HG03103 (cell line): Measurements from ENCODE around the gene RNF130.
A peak's percentile ranks its signal among the peaks of the same experiment; 100 is the strongest.

Experiments
- ATAC-seq: cut with Tn5 transposase; IDR thresholded peaks from one replicate; pipeline ENCODE4 v1.9.1; 2021; ENCODE audit warnings: low read depth; ENCODE audit not compliant: unreplicated experiment

Gene RNF130

DNA sequence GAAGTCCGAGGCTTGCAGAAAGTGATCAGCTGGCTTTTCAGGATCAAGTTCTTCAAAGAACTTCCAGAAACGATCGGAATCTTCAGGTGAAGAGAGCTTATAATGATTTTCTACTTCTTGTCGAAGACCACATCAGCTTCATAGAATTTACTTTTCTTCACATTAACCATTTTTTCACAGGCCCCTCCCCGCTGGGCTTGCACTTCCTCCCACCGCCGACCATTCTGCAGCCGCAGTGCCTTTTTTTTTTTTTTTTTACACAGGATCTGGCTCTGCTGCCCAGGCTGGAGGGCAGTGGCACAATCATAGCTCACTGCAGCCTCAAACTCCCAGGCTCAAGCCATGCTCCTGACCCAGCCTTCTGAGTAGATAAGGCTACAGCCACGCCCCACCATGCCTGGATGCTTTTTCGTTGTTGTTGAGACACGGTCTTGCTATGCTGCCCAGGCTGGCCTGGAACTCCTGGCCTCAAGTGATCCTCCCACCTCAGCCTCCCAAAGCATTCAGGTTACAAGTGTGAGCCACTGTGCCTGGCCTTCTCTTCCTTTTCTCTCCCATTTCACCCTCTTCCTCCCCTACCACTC lies 15.3 kb upstream of the RNF130 start:
- no peak for ATAC-seq

DNA sequence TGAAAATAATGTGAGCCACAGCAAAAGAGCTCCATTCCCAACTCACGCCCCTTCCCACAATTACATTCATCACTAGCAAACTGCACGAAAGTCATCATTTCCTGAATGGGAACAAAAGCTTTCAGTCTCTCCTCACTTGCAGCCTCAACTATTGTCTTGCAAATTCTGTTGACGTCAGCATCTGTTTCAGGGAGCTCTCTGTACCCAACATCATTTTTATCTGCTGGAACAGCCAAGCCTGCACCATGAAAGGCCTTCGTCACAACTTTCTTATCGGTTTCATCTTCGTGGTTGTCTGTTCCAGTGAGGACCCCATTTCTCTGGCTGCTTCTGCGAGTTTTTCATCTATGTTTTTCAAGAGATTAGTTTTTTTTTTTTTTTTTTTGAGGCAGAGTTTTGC lies 14.3 kb upstream of the RNF130 start:
- no peak for ATAC-seq

DNA sequence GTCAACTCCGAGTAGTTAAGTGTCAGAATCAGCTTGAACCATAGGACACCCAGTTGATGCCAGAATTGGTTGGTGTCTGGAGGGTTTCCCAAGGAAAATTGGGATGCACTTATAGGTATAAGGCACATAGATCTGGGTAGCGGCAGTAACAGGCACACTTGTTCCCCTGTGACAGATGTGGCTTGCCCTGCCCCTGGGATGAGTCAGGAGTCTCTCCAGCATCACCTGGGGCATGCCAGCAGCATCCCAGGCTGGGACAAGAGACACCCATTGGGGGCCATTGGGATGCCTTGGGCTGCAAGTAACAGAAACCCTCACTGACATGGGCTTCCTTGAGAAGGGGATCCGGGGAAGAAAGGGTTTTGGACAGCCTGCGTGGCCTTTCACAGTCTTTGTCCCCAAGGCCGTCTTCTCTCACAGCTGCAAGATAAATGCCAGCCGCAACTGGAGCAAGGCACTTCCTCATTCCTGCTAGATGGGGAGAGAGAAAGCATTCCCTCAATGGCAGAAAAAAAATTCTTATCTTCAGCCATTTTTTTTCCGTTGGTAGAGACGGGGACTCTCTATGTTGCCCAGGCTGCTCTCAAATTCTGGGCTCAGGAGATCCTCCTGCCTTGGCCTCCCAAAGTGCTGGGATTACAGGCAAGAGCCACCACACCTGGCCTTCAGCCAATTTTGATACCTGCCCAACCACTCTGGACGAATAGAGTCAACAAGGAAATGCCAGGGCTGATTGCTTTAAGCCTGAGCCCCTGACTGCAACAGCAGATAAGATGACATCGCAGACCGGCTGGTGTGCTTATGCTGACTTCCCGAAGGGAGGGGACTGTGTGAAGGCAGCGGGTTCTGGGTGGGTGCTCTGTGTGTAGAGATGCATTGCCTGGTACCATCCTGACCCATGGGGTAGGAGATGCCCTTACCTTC lies 13.3 kb upstream of the RNF130 start:
- no peak for ATAC-seq

DNA sequence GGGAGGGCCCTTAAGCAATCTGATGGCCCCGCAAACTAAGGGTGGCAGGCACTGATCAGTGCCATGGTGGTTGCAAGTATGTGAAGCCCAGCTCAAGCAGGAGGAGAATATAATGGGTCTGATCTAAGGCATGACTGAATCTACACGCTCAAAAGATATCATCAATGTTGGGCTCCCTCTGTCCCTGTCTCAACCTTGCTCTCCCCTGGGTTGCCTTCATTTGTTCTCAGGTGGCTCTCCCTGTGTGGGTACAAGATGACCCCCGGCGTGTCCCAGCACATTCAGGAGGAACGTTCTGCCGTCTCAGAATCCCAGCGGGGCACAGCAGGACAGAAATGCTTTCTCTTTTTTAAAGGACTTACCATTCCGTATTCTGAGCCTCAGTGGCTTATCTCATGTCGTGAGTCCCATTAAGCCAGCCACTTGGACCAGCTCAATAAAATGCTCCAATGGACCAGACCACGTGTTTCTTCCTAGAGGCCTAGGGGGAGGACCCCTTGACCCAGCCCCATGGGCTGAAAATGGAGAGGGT lies 12.0 kb upstream of the RNF130 start:
- ATAC-seq: no peak

DNA sequence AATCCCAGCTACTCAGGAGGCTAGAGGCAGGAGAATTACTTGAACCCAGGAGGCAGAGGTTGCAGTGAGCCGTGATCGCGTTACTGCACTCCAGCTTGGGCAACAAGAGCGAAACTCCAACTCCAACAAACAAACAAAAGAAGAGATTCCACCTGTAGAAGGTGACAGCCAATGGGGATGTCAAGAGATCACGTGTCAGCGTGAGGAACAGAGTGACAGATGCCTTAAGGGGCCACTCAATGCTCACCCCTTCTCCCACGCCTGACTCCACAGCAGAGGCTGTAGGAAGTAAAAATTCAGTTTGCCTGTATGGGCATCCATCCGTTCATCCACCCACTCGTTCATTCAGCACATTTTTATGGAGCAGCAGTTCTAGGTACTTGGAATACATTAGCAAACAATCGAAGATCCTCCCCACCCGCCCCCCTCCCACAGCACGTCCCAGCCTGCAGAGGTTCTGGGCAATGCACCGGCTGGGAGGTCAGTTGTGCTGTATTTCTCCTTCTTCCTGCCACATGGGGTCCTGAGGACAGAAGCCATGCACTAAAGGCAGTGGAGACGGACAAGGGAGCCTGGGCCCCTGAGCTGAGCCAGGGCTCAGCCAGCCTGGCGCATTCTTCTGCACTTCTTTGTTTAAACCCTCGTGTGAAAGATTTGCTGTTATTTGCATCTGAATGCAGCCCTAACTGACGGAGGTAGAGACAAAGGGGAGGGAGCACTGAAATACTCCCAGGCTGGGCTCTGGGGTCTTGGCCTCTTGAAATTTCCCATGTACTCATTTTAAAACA lies 11.3 kb upstream of the RNF130 start:
- no peak for ATAC-seq

DNA sequence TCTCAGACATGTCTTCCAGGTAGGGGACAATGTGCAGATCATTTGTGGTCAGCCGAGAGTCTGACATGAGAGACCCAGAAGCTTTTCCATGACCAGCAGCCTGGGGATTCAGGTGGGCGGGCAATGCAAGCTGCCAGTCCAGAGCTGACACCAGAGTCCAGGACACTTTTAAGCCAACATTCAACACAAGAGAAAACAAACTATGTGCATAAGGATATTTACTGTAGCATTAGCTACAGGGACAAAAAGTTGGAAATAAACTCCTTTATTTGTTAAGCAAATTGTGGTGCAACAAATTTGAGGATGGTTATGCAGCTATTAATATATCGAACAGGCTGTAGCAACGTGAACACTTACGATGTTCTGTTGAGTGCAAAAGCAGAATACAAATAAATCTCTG lies 9.9 kb upstream of the RNF130 start:
- no peak for ATAC-seq

DNA sequence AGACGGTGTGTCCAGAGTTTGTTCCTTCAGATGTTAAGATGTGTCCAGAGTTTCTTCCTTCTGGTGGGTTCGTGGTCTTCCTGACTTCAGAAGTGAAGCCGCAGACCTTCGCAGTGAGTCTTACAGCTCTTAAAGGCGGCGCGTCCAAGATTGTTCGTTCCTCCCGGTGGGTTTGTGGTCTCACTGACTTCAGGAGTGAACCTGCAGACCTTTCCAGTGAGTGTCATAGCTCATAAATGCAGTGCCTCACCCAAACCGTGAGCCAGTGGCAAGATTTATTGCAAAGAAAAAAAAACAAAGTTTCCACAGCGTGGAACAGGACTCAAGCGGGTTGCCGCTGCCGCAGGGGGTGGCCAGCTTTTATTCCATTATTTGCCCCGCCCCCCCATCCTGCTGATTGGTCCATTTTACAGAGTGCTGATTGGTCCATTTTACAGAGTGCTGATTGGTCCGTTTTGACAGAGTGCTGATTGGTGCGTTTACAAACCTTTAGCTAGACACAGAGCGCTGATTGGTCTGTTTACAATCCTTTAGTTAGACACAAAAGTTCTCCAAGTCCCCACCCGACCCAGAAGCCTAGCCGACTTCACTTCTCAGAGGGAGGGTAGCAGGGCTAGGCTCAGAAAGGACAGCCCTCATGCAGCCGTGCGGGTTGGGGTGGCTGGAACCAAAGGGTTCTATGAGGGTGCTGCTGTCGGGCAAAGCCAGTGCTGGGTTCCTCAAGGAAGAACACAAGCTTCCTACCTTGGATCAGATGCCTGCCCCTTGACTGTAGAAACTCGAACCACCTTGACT lies 9.1 kb upstream of the RNF130 start:
- ATAC-seq: no peak

DNA sequence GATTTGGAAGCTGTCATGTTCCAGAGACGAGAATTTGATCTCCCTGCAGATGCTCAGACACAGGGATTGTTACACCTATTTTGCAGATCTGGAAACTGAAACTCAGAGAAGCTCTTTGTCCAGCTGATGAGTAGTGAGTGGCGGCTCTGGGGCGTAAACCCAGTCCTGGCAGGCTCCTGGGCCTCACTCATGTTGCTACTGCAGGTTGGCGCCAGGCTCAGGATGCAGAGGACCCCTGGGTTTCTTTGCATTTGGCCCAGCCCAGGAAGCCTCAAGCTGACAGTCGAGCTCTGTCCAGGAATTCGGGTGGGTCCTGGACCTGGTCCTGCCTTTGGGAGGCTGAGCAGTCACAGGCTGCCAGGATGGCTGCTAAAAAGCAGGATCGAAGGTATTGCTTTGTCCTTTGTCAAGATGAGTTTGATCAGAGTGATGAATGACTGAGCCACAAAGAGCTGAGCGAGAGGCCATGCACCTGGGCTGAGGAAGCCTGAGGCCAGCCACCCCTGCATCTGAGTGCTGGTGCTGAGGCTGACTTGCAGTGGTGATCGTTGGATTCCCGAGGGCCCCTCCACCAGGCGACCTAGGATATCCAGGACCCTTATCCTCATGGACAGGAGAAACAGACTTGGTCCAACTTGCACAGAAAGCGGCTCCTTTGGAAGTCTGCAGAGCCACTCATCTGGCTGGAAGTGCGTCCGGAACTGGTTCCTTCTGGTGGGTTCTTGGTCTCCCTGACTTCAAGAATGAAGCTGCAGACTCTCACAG lies 8.3 kb upstream of the RNF130 start:
- no peak for ATAC-seq

DNA sequence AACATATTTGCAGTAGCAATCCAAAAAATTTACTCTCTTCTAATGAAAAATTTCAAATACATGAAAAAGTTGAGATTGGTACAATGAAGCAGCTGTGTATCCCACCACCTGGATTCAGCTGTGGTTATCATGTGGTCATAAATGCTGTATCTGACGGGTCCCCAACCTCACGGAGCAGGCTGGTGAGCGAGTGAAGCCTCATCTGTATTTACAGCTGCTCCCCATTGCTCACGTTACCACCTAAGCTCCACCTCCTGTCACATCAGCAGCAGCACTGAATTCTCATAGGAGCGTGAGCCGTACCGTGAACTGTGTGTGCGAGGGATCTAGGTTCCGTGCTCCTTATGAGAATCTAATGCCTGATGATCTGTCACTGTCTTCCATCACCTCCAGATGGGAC lies 6.8 kb upstream of the RNF130 start:
- ATAC-seq: no peak

DNA sequence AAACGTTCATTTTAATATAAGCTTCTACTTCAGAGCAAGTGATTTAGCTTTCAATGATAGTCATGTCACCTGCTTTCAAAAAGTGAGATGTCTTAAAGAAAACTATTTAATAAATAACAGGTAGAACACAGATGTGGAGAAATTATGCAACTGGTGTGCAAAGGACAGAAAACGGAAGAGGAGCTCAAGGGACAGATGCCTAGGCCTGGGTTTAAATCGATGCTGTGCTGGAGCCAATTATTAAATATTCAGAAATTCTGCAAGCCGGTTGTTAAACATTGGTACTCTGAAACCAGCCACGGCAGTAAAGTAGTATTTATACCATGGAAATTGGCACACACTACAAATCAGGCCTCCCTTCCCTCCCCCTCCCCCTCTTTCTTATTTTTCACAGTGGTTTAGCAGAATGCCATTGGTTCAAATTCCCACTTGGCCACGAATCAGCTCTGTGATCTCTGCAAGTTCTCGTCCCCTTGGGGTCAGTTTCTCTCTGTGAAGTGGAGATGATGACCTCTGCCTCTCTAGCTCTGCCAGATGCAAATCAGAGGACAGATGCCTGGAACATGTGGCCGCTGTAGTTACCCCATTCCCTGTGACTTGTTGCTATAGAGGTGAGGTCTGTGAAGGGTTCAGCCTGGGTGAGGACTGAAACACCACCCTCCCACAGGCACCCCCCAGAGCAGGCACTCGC lies 6.2 kb upstream of the RNF130 start:
- ATAC-seq: no peak

DNA sequence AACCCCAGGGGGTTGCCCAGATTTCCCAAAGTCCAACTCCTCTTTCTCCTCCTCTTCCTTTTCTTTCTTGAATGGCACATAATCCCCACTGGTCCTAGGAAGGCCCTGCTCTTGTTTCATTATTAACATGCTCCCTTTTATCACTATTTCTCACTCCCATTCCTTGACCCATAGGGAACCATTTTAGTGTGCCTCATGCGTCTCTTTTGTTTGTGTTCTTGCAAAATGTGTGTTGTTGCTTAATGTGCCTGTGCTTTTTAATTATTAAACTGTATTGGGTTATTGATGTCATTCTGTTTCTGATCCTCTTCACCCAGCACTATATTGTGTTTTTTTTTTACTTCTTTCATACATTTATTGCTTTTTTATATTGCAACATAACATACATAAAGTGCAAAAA lies 4.1 kb upstream of the RNF130 start:
- no peak for ATAC-seq

DNA sequence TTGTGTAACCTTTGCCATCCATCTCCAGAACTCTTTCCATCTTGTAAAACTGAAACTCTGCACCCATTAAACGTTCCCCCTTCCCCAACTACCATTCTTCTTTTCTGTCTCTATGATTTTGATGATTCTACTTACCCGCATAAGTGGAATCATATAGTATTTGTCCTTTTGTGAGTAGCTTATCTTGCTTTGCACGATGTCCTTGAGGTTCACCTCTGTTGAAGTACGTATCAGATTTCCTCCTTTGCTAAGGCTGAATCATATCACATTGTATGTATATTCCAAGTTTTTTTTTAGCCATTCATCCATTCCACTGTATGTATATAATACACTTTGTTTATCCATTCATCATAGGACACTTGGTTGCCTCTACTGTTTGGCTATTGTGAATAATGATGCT lies 2.9 kb upstream of the RNF130 start:
- ATAC-seq: no peak

DNA sequence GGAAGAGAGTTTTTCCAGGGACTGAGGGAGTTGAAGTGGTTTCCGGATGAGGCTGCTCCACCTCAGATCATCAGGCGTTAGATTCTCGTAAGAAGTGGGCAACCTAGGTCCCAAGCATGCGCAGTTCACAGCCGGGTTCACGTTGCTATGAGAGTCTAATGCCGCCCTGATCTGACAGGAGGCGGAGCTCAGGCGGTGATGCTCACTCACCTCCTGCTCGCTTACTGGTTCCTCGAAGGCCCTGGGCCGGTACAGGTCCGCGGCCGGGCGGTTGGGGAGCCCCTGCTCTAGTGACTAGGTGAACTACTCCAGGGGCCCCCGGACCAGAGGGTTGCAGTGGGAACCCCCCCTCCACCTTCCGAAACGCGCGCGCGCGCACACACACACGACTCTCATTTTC lies 997 bp upstream of the RNF130 start:
- ATAC-seq: no peak

DNA sequence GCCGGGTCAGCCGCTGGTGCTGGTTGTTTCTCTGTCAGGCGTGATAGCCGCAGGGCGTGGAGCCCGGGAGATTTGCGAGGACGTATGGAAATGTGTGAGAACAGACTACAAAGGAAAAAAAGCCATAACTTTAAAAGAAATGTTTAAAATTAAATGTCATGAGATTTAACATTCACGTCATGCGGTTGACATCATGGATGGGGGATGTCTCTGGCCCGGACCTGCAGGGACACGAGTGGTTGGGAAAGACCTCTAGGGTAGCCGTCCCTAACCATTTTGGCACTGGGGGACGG lies 643 bp upstream of the RNF130 start:
- no peak for ATAC-seq

DNA sequence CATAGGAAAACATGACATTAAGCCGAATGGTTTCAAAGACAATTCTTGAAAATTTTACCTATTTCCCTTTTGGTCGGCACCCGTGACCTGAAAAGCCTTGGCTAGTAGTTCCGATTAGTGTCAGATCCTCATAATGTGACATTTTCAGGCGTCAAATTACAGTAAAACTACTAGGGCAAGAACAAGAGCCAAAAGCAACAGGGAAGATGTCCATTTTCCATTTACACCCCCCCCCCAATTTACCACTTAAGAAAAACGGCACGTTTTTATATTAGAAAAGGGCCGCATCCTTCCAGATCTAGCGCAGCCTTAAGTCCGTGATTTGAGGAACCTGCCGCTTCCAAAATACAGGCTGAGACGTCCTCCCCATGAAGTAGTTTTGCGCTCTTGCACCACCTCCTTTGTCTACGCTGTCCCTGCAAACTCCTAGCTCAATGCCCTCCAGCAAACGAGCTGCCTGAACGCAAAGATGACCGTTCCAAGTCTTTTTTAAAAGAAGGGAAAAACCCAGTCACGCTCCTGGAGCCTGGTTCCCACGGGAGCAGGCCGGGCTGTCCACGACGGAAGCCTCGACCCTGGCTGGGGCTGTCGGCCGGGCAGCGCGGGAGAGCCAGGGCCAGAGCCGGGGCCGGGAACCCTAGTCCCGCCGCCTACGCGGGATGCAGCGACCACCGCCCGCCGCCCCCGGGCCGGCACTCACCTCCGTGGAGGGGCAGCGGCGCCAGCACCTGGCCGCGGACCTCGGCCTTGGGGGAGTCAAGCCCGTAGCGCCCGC lies 616 bp downstream of the RNF130 start:
- peak; percentile 17 for ATAC-seq

DNA sequence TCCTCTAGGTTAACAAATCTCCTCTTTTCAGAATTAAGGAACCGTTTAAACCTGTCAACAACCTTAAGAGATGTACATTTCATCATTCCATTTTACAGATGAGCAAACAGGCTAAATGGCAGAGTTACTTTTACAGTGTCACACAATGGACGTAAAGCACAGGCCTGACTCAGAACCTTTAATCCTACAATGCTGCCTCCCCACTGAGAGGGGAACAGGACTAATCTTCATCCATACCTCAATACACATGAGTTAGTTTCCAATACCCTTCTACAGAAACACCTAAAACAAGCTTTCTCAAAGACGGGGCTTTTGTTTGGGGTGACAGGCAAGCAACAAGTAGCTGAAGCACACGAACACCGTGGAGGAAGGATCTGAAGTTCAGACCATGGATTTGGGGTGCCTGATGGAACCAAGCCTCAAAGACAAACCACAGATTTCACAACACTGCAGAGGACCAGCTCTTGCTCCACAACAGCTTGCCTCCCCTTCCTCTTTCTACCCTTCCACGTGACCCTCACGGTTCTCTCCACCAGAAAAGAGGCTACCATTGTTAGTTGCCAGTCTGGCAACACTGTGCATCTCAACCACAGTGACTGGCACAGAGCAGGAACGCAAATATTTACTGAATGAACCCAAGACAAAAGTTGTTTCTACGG lies 1.8 kb downstream of the RNF130 start:
- no peak for ATAC-seq

DNA sequence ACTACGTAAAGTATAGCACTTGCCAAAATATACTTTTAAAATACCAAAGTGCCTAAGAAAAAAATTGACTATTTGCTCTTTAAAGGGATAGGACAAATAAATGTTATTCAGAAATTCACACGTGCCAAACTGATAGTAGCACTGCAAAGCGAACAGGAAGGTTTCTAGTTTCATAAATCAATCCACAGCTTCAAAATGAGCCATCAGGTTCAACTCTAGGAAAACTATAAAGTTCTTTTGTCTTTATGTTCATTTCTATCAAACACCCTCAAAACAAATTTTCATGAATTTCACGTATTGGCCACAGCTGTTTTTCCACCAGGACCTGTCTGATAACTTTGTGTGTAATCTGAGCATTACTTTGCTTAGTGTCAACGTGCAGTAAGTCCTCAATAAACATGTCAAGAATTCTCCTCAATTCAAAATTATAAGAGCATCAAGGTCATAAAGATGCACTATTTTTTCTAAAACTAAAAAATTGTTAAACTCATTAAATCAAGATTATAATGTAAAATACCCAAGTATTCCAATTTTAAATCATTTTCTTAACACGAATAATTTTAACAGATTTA lies 3.0 kb downstream of the RNF130 start:
- ATAC-seq: no peak

DNA sequence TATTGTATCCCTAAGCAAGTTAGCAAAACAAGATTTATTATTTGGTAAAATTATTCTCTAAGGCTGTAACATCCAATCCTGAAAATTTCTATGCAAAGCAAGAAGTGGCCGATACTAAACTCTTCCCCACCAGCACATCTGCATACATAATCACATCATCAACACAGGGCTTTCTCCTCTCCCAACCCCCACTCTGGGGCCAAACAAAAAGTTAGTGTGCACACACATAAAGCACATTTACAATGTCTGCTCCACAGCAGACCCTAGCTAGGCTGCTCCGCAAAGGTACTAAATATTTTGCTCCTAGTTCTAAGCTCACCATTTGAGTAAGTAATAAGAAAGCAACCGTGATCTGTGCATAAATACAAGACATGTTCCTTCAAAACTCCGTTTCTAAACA lies 3.6 kb downstream of the RNF130 start:
- no peak for ATAC-seq
